CD4-positive, CD25-positive, alpha-beta regulatory T cell (primary cell): Measurements from ENCODE around the gene GPR65. TPM values are rescaled to one million over a fixed set of nuclear protein-coding genes. Genes with fewer than 3 reads are reported as not detected.

Experiments
- ATAC-seq, 2 donors: fragments of 150-1000 bp; cut with Tn5 transposase; one replicate each; pipeline ENCODE4 v1.10.0; 2021; ENCODE audit warnings: low read depth in 2 of 2, moderate number of reproducible peaks in 2 of 2, moderate library complexity in 1 of 2
- DNase-seq, 3 donors: peaks; one replicate each; pipeline versions ENCODE4 v3.0.0 to v3.0.0-alpha.2; 2012 to 2022; ENCODE audit warnings: mixed read lengths in 1 of 3
- H3K27ac ChIP-seq: one replicate; pipeline ENCODE4 v1.7.0; 2013; ENCODE audit warnings: mild to moderate bottlenecking, low read length; ENCODE audit not compliant: insufficient read depth, poor library complexity, severe bottlenecking
- H3K27me3 ChIP-seq: one replicate; pipeline ENCODE4 v1.7.0; 2013; ENCODE audit warnings: low read length; ENCODE audit not compliant: control insufficient read depth, insufficient read depth
- H3K36me3 ChIP-seq: one replicate; pipeline ENCODE4 v1.7.0; 2013; ENCODE audit warnings: mild to moderate bottlenecking, low read length, moderate library complexity; ENCODE audit not compliant: control insufficient read depth, insufficient read depth
- H3K4me1 ChIP-seq: 2 replicates; pipeline ENCODE4 v1.7.0; 2013; ENCODE audit warnings: mild to moderate bottlenecking, low read length; ENCODE audit not compliant: insufficient read depth, control insufficient read depth, poor library complexity, severe bottlenecking
- H3K4me3 ChIP-seq: one replicate; pipeline ENCODE4 v1.7.0; 2013; ENCODE audit warnings: low read depth, mild to moderate bottlenecking, low read length, moderate library complexity
- H3K9me3 ChIP-seq, 2 experiments: 1 replicate in 1 of 2; 2 replicates in 1 of 2; pipeline ENCODE4 v1.7.0; 2013; ENCODE audit warnings: low read length in 2 of 2, mild to moderate bottlenecking in 1 of 2, moderate library complexity in 1 of 2; ENCODE audit not compliant: control insufficient read depth in 2 of 2
- H3K27ac Mint-ChIP-seq, 3 donors: one replicate each; pipeline ENCODE4 v1.8.0; 2020 to 2022; ENCODE audit warnings: mild to moderate bottlenecking in 3 of 3, mixed read lengths in 3 of 3, moderate library complexity in 2 of 3
- H3K27me3 Mint-ChIP-seq: one replicate; pipeline ENCODE4 v1.8.0; 2022; ENCODE audit warnings: mild to moderate bottlenecking, mixed read lengths
- H3K36me3 Mint-ChIP-seq: one replicate; pipeline ENCODE4 v1.8.0; 2020; ENCODE audit warnings: mixed read lengths
- H3K4me1 Mint-ChIP-seq, 4 donors: one replicate each; pipeline ENCODE4 v1.8.0; 2020 to 2022; ENCODE audit warnings: mixed read lengths in 4 of 4, mild to moderate bottlenecking in 1 of 4
- H3K4me3 Mint-ChIP-seq, 4 donors: one replicate each; pipeline ENCODE4 v1.8.0; 2020 to 2022; ENCODE audit warnings: mild to moderate bottlenecking in 4 of 4, mixed read lengths in 4 of 4, moderate library complexity in 3 of 4
- H3K9me3 Mint-ChIP-seq, 7 donors: one replicate each; pipeline ENCODE4 v1.8.0; 2020 to 2022; ENCODE audit warnings: mixed read lengths in 7 of 7, mild to moderate bottlenecking in 3 of 7, moderate library complexity in 2 of 7
- polyA plus RNA-seq, 4 donors: library from polyadenylated mRNA; unstranded; fragments of 300-500 nt; fragmentation: Illumina TruSeq; gene quantifications; one replicate each; pipeline ENCODE4 v1.2.3, GENCODE V29; 2021
- total RNA-seq: library from RNA; stranded (reverse); gene quantifications from one replicate; pipeline ENCODE4 v1.2.3, GENCODE V29; 2022

Gene GPR65
- total and polyA plus RNA-seq, 5 donors from 2014 or later, result 12.3 to 15.5 (median 12.9) TPM

DNA sequence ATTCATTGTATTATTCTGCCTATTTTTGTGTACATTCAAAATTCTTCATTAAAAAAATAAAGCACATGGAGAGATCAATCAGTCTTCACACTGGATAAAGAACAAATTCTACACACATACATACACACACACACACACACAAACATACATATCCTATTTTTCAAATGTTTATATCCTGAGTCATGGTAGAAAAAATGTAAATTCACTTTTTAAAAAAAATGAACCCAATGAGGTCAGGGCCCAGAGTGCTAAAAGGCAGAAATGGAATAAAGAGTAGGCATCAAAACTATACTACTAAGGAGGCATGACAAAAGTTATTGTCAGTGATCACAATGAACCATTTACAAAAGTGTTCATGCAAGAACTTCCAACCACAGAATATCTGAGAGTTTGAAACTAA is 29.3 kb upstream of the GPR65 start:
- H3K9me3 ChIP-seq, result no peaks in the 10 kb centered on the region
- H3K36me3 ChIP-seq, result peaks cover 21% of the 10 kb centered on the region
- H3K9me3 Mint-ChIP-seq, result no peaks in the 10 kb centered on the region
- H3K4me1 ChIP-seq, result no peaks in the 10 kb centered on the region
- DNase-seq, result no peak
- no peak overlapping the region for H3K4me3 Mint-ChIP-seq
- ATAC-seq, result no peak
- H3K4me3 ChIP-seq, result no peak overlapping the region
- peaks cover 0 to 10% (median 6%) of the 10 kb centered on the region in 4 donors for H3K4me1 Mint-ChIP-seq
- no peaks in the 10 kb centered on the region for H3K27me3 Mint-ChIP-seq
- H3K36me3 Mint-ChIP-seq, result peaks cover 57% of the 10 kb centered on the region
- no peaks in the 10 kb centered on the region for H3K27me3 ChIP-seq
- peak overlapping the region in 1 of 3 donors; percentile 27 for H3K27ac Mint-ChIP-seq
- H3K27ac ChIP-seq, result no peak overlapping the region

DNA sequence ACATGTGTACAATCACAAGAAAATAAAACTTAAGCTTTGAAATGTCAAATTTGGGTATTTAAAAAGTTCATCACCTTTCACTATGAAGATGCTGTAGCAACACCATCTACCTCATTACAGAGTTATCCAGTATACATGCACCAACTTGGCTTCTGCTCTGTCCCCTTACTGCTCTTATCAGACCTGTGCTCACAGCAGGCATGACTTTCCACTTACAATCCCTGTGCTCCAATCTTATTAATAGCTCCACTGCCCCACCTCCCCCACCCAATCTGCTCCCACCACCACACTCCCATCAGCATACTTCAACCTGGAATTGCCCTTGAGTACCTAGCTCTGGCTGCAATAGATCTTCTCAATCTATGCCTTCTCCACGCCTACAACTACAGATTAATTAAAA is 25.2 kb upstream of the GPR65 start:
- peaks cover 46% of the 10 kb centered on the region for H3K36me3 Mint-ChIP-seq

DNA sequence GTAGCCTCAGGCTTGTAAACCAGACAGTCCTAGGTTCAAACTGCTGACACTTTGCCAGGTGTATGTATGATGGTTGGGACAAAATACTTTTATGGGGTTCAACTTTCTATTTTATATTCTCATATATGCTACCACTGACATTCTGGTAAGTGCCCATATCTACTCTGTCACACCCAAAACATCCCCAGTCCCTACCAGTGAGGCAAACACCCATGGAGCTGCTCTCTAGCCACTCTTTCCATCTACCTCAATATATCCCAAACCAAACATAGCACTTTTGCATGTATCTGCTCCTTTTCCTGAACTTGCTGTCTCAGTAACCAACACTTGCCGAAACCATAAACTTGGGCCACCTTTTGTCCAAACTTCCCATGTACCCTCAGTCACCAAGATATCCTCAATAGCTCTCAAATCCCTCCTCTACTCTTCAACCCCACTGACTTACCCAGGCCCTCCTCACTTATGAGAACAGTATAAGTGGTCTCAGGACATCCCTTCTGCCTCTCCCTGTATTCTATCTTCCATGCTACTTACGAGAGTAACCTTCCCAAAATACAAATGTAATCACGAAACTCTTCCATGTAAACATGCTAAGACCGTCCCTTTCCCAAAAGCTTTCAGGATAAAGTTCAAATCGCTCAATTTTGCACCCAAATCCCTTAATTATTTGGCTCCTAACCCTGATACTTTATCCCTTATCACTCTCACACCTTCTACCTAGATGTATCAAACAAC is 15.5 kb upstream of the GPR65 start:
- H3K27ac Mint-ChIP-seq, result peak overlapping the region in 1 of 3 donors; percentile 38
- peaks cover 33 to 66% (median 52%) of the 10 kb centered on the region in 4 donors for H3K4me1 Mint-ChIP-seq

More for the DNA sequence above, 25.2 kb upstream of the GPR65 start:
- Histone ChIP-seq H3K27me3 (no peaks in the 10 kb centered on the region), H3K27ac (no peak overlapping the region), H3K36me3 (peaks cover 31% of the 10 kb centered on the region), H3K4me3 (no peak overlapping the region), H3K4me1 (no peaks in the 10 kb centered on the region), H3K9me3 (no peaks in the 10 kb centered on the region)
- H3K27ac Mint-ChIP-seq, result no peak overlapping the region
- H3K27me3 Mint-ChIP-seq, result no peaks in the 10 kb centered on the region
- DNase-seq (no peak), ATAC-seq (no peak)
- H3K9me3 Mint-ChIP-seq, result no peaks in the 10 kb centered on the region
- H3K4me3 Mint-ChIP-seq, result no peak overlapping the region
- peaks cover 0 to 7% (median 3%) of the 10 kb centered on the region in 4 donors for H3K4me1 Mint-ChIP-seq

DNA sequence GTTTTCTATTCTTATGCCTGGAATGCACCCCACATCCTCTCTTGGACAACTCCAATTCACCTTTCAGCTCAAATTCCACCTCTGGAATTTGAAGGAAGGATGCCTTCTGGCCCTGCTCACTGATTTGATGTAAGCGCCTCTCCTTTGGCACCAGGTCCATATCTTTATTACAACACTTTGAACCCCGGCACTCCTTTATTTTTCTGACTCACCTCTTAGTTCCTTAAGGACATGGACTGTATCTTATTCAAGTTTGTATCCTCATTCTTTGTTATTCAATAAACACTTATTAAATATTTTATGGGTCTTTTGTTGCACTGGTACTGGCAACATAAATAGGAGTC is 15.0 kb upstream of the GPR65 start:
- H3K4me3 Mint-ChIP-seq, result peak overlapping the region in 1 of 4 donors; percentile 51
- no peak overlapping the region for H3K27ac Mint-ChIP-seq

More for the DNA sequence above, 15.5 kb upstream of the GPR65 start:
- Mint-ChIP-seq H3K9me3 (no peaks in the 10 kb centered on the region), H3K36me3 (peaks cover 13% of the 10 kb centered on the region), H3K4me3 (no peak overlapping the region), H3K27me3 (no peaks in the 10 kb centered on the region)
- Histone ChIP-seq H3K4me1 (peaks cover 13% of the 10 kb centered on the region), H3K9me3 (no peaks in the 10 kb centered on the region), H3K27ac (no peak overlapping the region), H3K4me3 (no peak overlapping the region), H3K27me3 (no peaks in the 10 kb centered on the region), H3K36me3 (peaks cover 18% of the 10 kb centered on the region)
- DNase-seq (no peak), ATAC-seq (no peak)

DNA sequence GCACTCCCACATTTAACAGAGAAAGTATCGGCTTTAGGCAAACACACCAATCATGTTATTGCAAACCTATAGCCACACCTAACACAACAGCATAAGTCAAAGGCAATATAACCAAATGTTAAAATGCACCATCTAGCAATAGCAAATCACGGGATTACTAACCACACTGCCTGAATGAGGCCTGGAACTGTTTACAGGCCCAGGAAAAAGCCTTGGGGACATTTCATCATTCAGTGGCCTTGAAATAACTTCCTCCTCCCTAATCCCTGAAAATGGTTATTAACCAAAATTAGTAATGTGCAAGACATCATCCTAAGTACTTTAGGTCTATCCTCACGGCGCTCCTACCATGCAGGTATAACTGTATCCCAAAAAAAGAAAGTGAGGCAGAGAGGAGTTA is 14.3 kb upstream of the GPR65 start:
- peaks cover 9% of the 10 kb centered on the region for H3K36me3 Mint-ChIP-seq
- peak overlapping the region in 3 of 4 donors; percentile 7 to 57 (median 51) for H3K4me3 Mint-ChIP-seq
- Histone ChIP-seq H3K27me3 (no peaks in the 10 kb centered on the region), H3K4me1 (peaks cover 17% of the 10 kb centered on the region), H3K36me3 (peaks cover 9% of the 10 kb centered on the region), H3K9me3 (no peaks in the 10 kb centered on the region), H3K4me3 (no peak overlapping the region), H3K27ac (no peak overlapping the region)
- peaks cover 40 to 78% (median 61%) of the 10 kb centered on the region in 4 donors for H3K4me1 Mint-ChIP-seq
- DNase-seq (no peak), ATAC-seq (no peak)
- no peaks in the 10 kb centered on the region for H3K9me3 Mint-ChIP-seq
- H3K27ac Mint-ChIP-seq, result peak overlapping the region in 2 of 3 donors; percentile 85 to 99
- no peaks in the 10 kb centered on the region for H3K27me3 Mint-ChIP-seq

More for the DNA sequence above, 15.0 kb upstream of the GPR65 start:
- no peaks in the 10 kb centered on the region for H3K27me3 Mint-ChIP-seq
- H3K27ac ChIP-seq, result no peak overlapping the region
- peaks cover 9% of the 10 kb centered on the region for H3K36me3 Mint-ChIP-seq
- no peak for DNase-seq
- H3K9me3 ChIP-seq, result no peaks in the 10 kb centered on the region
- H3K4me1 ChIP-seq, result peaks cover 13% of the 10 kb centered on the region
- no peak for ATAC-seq
- H3K36me3 ChIP-seq, result peaks cover 14% of the 10 kb centered on the region
- H3K4me1 Mint-ChIP-seq, result peaks cover 37 to 71% (median 57%) of the 10 kb centered on the region in 4 donors
- no peak overlapping the region for H3K4me3 ChIP-seq
- H3K27me3 ChIP-seq, result no peaks in the 10 kb centered on the region
- no peaks in the 10 kb centered on the region for H3K9me3 Mint-ChIP-seq

DNA sequence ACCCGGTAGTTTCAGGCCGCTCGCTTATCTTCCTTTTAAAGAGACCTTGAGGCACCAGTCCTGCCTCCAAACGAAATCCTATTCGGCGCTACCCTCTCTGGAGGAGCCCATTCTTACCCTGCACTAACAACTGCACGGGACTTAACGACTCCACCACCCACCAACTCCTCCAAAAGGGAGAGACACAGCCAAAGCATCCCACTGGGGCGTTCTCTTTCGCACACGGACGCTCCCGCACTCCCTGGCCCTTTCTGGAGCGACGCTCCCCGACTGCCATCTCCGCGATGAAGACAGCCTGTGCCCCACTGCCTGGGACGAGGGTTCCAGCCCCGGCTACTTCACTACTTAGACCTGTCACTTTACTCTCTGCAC is 12.6 kb upstream of the GPR65 start:
- H3K9me3 ChIP-seq, result no peaks in the 10 kb centered on the region
- Mint-ChIP-seq H3K9me3 (no peaks in the 10 kb centered on the region), H3K27ac (peak overlapping the region; percentile 82 to 99 (median 97)), H3K4me1 (peaks cover 46 to 74% (median 59%) of the 10 kb centered on the region in 4 donors), H3K27me3 (no peaks in the 10 kb centered on the region), H3K4me3 (peak overlapping the region; percentile 91 to 98 (median 96)), H3K36me3 (no peaks in the 10 kb centered on the region)
- ATAC-seq (no peak), DNase-seq (peak in 1 of 3 donors; percentile 2)
- peak overlapping the region; percentile 77 for H3K4me3 ChIP-seq
- peak overlapping the region; percentile 97 for H3K27ac ChIP-seq
- H3K36me3 ChIP-seq, result no peaks in the 10 kb centered on the region
- H3K4me1 ChIP-seq, result peaks cover 22% of the 10 kb centered on the region
- H3K27me3 ChIP-seq, result no peaks in the 10 kb centered on the region

DNA sequence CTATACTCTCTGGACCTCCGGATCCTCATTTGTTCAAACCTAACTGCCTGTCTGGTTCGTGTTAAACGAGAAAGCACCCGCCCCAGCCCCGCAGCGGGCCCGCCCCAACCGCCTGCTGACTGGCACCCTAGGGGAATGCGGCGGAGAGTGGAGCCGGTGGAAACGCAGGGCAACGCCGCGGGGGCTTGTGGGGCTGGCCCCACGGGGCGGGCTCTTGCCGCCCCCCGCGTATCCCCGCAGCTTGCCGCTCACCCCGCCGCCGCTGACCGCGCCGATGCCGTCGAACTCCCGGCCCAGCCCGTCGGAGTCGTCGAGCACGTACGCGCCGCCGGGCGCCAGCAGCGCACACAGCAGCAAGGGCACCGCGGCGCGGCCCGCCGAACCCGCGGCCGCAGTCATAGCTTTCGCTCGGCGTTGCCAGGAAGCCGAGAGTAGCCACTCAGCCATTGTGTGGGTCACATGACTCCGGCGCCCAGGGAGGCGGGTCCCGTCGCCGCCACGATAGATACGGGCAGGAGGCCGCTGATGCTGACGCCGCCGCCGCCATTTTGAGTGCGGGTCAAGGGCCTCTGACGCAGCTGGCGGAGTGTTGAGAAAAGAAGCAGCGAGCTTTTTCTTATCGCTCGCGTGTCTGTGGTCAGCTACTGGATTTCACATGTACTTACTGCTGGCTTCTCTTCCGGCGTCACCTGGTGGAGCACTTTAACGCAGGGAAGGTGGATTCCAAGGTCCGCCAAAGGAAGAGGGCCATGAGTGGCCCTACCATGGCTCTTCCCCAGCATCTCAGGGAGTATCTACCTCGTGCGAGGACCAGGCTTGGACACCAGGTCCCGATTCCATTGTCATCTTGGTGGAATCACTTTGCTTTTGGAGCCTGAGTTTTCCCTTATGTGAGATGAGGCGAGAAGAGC is 12.0 kb upstream of the GPR65 start, which contains the start of gene GALC:
Gene GALC, minus strand, starts transcription at position 465 of the 911 bp plus-strand sequence. Its CDS starts 18 bp downstream, at position 447.
- Mint-ChIP-seq H3K9me3 (no peaks in the 10 kb centered on the region), H3K27ac (peak within 1 kb of the TSS; percentile 99), H3K4me1 (peaks cover 46 to 73% (median 59%) of the 10 kb centered on the region in 4 donors), H3K27me3 (no peaks in the 10 kb centered on the region), H3K4me3 (peak within 1 kb of the TSS; percentile 91 to 98 (median 96)), H3K36me3 (no peaks in the 10 kb centered on the region)
- H3K4me1 ChIP-seq, result peaks cover 22% of the 10 kb centered on the region
- no peaks in the 10 kb centered on the region for H3K36me3 ChIP-seq
- ATAC-seq (peak; percentile 89), DNase-seq (peak; percentile 93 to 96 (median 94))
- no peaks in the 10 kb centered on the region for H3K9me3 ChIP-seq
- H3K27me3 ChIP-seq, result no peaks in the 10 kb centered on the region
- peak within 1 kb of the TSS; percentile 97 for H3K27ac ChIP-seq
- peak within 1 kb of the TSS; percentile 90 for H3K4me3 ChIP-seq
